Type B pancreatic cell (in vitro differentiated cells): Measurements from ENCODE around the gene XRN1. TPM values are rescaled to one million over a fixed set of nuclear protein-coding genes. Genes with fewer than 3 reads are reported as not detected.

Experiments
- DNase-seq: peaks from one replicate; pipeline ENCODE4 v3.0.0; 2021; ENCODE audit warnings: mixed read lengths; ENCODE audit not compliant: unreplicated experiment; ENCODE audit errors: extremely low spot score
- H3K27ac Mint-ChIP-seq: 2 replicates; pipeline ENCODE4 v1.8.0; 2021; ENCODE audit warnings: mild to moderate bottlenecking, mixed read lengths
- H3K27me3 Mint-ChIP-seq: 2 replicates; pipeline ENCODE4 v1.8.0; 2021; ENCODE audit warnings: mixed read lengths
- H3K36me3 Mint-ChIP-seq: 2 replicates; pipeline ENCODE4 v1.8.0; 2021; ENCODE audit warnings: mixed read lengths
- H3K4me1 Mint-ChIP-seq: one replicate; pipeline ENCODE4 v1.8.0; 2021; ENCODE audit warnings: mixed read lengths; ENCODE audit not compliant: unreplicated experiment
- H3K4me3 Mint-ChIP-seq: 2 replicates; pipeline ENCODE4 v1.8.0; 2021; ENCODE audit warnings: mild to moderate bottlenecking, mixed read lengths
- H3K9me3 Mint-ChIP-seq: 2 replicates; pipeline ENCODE4 v1.8.0; 2021; ENCODE audit warnings: mixed read lengths
- total RNA-seq: library from RNA; stranded (reverse); gene quantifications from 2 replicates; pipeline ENCODE4 v1.2.1, GENCODE V29; 2021; ENCODE audit warnings: low replicate concordance
- TF ChIP-seq, protein P1 (sequence below): fragments of 200-600 bp; sonication (generic); conservative IDR thresholded peaks from 2 replicates; pipeline ENCODE4 v1.5.0; 2021; ENCODE audit warnings: antibody characterized with exemption, mild to moderate bottlenecking

The XRN1 gene
- total RNA-seq, 1 donor from 2014 or later, result 28.1 TPM

DNA sequence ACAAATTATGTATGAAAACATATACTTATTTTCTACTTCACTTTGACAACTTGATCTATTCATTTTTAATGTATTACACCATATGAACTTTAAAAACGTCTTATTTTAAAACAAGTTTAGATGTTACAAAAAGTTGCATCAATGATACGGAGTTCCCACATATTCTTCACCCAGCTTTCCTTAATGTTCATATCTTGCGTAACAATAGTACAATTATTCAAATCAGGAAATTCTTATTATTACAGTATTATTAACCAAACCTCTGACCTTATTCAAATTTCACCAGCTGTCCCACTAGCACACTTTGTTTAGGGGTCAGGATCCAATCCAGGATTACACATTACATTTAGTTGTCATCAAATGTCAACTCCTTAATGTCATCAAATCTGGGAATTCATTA is 12.9 kb upstream of the XRN1 start:
- no peaks in the 10 kb centered on the region for H3K27me3 Mint-ChIP-seq
- H3K9me3 Mint-ChIP-seq, result no peaks in the 10 kb centered on the region
- TF ChIP-seq, protein P1, sequence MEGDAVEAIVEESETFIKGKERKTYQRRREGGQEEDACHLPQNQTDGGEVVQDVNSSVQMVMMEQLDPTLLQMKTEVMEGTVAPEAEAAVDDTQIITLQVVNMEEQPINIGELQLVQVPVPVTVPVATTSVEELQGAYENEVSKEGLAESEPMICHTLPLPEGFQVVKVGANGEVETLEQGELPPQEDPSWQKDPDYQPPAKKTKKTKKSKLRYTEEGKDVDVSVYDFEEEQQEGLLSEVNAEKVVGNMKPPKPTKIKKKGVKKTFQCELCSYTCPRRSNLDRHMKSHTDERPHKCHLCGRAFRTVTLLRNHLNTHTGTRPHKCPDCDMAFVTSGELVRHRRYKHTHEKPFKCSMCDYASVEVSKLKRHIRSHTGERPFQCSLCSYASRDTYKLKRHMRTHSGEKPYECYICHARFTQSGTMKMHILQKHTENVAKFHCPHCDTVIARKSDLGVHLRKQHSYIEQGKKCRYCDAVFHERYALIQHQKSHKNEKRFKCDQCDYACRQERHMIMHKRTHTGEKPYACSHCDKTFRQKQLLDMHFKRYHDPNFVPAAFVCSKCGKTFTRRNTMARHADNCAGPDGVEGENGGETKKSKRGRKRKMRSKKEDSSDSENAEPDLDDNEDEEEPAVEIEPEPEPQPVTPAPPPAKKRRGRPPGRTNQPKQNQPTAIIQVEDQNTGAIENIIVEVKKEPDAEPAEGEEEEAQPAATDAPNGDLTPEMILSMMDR, result no peak
- H3K4me3 Mint-ChIP-seq, result no peak overlapping the region
- H3K4me1 Mint-ChIP-seq, result no peaks in the 10 kb centered on the region
- no peak overlapping the region for H3K27ac Mint-ChIP-seq
- DNase-seq, result no peak
- peaks cover 10% of the 10 kb centered on the region for H3K36me3 Mint-ChIP-seq

DNA sequence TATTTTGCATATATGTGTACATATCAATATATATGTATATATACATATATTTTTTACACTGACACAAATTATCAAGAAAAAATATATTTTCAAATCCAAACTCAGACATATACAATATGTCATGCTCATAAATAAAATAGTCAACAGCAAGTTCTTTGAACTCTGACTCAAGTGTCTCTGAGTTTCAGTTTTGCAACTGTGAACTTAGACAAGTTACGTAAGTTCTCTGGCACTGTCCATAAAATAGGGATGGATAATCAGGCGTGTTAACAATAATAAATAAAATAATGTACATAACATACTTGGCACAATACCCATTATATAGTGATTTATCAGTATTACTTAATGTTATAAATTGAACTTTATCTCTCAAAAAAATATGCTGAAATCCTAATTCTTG is 12.1 kb upstream of the XRN1 start:
- Mint-ChIP-seq H3K9me3 (no peaks in the 10 kb centered on the region), H3K4me1 (no peaks in the 10 kb centered on the region), H3K4me3 (no peak overlapping the region), H3K27me3 (no peaks in the 10 kb centered on the region), H3K36me3 (peaks cover 14% of the 10 kb centered on the region), H3K27ac (no peak overlapping the region)
- DNase-seq, result no peak
- TF ChIP-seq, protein P1, result no peak

DNA sequence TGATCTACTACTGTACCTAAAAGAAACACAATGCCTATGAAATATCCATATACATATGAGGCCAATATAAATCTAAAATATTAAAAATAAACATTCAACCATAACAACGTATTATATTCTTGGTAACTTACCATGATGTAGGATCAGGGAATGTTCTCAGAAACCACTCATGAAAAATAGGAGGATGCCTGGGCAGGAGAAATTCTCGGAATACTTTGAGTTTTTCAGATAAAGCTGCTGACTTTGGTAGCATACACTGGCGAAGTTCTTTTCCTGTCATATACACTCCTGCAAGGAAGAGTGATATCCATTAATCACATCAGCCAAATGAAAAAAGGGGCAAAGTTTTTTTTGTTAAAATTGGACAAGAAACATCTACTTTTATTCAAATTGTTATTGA is 11.3 kb upstream of the XRN1 start:
- TF ChIP-seq, protein P1, result no peak
- no peak overlapping the region for H3K4me3 Mint-ChIP-seq
- DNase-seq, result no peak
- no peaks in the 10 kb centered on the region for H3K9me3 Mint-ChIP-seq
- H3K27me3 Mint-ChIP-seq, result no peaks in the 10 kb centered on the region
- H3K27ac Mint-ChIP-seq, result no peak overlapping the region
- peaks cover 14% of the 10 kb centered on the region for H3K36me3 Mint-ChIP-seq
- H3K4me1 Mint-ChIP-seq, result no peaks in the 10 kb centered on the region

DNA sequence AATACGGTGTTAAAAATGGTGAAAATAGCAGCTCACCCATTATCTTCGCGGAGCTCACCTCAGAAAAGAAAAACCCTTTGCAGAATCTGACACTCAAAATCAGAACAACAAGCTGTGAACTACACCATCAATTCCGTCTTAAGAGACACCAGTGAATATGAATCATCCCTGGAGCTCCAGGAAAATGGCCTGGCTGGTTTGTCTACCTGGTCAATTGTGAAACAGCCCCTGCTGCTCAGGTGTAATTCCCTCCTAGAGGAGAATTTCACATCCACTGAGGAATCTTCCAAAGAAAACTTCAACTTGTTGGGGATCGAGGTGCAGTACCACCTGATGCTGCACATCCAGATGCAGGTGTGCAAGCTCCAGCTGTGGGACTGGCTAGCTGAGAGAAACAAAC is 3.0 kb upstream of the XRN1 start:
- peaks cover 13% of the 10 kb centered on the region for H3K4me1 Mint-ChIP-seq
- TF ChIP-seq, protein P1, result no peak

DNA sequence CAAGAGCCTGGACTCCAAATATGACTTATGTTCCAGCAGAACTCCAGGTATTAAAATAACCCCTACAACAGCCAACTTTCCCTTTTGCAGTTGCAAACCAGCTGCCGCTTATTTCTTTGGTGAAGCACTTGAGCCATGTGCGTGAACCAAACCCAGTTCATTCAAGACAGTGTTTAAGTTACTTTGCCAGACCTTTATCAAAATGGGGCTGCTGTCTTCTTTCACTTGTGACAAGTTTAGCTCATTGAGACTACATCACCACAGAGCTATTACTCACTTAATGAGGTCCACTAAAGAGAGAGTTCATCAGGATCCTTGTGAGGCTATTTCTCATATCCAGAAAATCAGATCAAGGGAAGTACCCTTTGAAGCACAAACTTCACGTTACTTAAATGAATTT is 2.4 kb upstream of the XRN1 start:
- H3K27ac Mint-ChIP-seq, result no peak overlapping the region

More for the DNA sequence above, 3.0 kb upstream of the XRN1 start:
- Mint-ChIP-seq H3K27me3 (no peaks in the 10 kb centered on the region), H3K27ac (no peak overlapping the region), H3K4me3 (no peak overlapping the region), H3K9me3 (no peaks in the 10 kb centered on the region), H3K36me3 (peaks cover 4% of the 10 kb centered on the region)
- DNase-seq, result no peak

More for the DNA sequence above, 2.4 kb upstream of the XRN1 start:
- TF ChIP-seq, protein P1, result no peak
- H3K27me3 Mint-ChIP-seq, result no peaks in the 10 kb centered on the region
- H3K36me3 Mint-ChIP-seq, result peaks cover 2% of the 10 kb centered on the region
- no peak overlapping the region for H3K4me3 Mint-ChIP-seq
- no peak for DNase-seq
- no peaks in the 10 kb centered on the region for H3K9me3 Mint-ChIP-seq
- H3K4me1 Mint-ChIP-seq, result peaks cover 20% of the 10 kb centered on the region
